ENCODE measurements around the gene VEGFD. TPM values are rescaled to one million over a fixed set of nuclear protein-coding genes. Genes with fewer than 3 reads are reported as not detected.

VEGFD gene
- total RNA-seq, 1 experiment from 2014 or later, result 0.36 TPM

DNA sequence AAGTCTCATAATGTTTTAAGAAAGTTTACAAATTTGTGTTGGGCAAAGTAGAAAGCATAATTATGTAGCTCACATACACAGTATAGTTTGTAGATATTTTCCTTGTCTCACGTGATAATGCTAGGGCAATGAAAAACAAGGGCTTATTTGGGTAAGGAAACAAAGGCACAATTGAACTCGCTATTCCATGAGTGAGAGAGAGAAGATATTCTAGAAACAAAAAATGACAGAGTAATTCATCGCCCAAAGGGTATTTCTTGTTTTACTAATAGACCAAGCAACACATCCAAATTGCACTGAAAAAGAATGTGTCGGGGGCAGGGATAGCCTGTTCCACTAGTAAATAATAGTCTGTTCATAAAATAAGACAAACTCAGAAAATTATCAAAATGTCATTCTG is 65.1 kb downstream of the VEGFD start:
- Mint-ChIP-seq H3K36me3 (ENCODE audit: insufficient read depth, unreplicated experiment) (no peaks in the 10 kb centered on the region), H3K27me3 (ENCODE audit: insufficient read depth, unreplicated experiment) (no peaks in the 10 kb centered on the region), H3K9me3 (ENCODE audit: unreplicated experiment) (no peaks in the 10 kb centered on the region), H3K4me3 (ENCODE audit: unreplicated experiment) (no peak overlapping the region), H3K4me1 (ENCODE audit: low read depth, unreplicated experiment) (no peaks in the 10 kb centered on the region), H3K27ac (ENCODE audit: unreplicated experiment) (no peak overlapping the region)
- ChIA-PET CTCF (no interaction called here), POLR2A (no interaction called here)
- Histone ChIP-seq H3K4me3 (ENCODE audit: low read depth, low read length) (no peak overlapping the region), H3K27me3 (replicated peaks; ENCODE audit: control insufficient read depth, insufficient read depth, low read length) (no peaks in the 10 kb centered on the region), H3K36me3 (ENCODE audit: control insufficient read depth, insufficient read depth, low read length) (no peaks in the 10 kb centered on the region), H3K4me1 (no peaks in the 10 kb centered on the region), H3K9me3 (no peaks in the 10 kb centered on the region)
- intact Hi-C loops (cut with micrococcal nuclease; ENCODE audit: unreplicated experiment), result no loop called here
- TF ChIP-seq, protein P1, sequence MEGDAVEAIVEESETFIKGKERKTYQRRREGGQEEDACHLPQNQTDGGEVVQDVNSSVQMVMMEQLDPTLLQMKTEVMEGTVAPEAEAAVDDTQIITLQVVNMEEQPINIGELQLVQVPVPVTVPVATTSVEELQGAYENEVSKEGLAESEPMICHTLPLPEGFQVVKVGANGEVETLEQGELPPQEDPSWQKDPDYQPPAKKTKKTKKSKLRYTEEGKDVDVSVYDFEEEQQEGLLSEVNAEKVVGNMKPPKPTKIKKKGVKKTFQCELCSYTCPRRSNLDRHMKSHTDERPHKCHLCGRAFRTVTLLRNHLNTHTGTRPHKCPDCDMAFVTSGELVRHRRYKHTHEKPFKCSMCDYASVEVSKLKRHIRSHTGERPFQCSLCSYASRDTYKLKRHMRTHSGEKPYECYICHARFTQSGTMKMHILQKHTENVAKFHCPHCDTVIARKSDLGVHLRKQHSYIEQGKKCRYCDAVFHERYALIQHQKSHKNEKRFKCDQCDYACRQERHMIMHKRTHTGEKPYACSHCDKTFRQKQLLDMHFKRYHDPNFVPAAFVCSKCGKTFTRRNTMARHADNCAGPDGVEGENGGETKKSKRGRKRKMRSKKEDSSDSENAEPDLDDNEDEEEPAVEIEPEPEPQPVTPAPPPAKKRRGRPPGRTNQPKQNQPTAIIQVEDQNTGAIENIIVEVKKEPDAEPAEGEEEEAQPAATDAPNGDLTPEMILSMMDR (IDR thresholded peaks at IDR 0.05; ENCODE audit: insufficient read depth in 1 of 2, low read depth in 1 of 2, low read length in 1 of 2, severe bottlenecking in 1 of 2, unreplicated experiment in 1 of 2), result no peak
- BruUV-seq (replicated peaks), result no TSS peak
- DNase-seq, result no peak

DNA sequence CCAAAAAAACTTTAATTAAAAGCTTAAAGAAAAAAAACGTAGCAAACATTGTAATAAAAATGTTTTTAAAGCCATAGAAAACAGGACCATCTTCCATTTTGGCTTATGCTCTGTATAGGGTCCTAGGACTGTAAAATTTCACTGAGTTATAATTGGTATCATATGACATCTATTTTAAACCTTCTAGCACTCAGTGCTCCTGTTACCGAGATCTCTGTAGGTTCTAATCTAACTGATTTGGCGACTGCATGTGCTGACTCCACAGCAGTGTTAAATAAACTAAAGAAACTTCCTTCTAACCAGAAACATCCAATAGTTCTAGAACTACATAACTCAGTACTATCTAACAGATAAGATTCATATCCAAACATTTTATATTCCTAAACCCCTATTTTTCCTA is 68.7 kb downstream of the VEGFD start, which contains the start of gene ASB11:
Gene ASB11, minus strand, starts transcription at position 132 of the 400 bp plus-strand sequence. Its CDS starts 35 bp downstream, at position 97.
- intact Hi-C loops (cut with micrococcal nuclease; ENCODE audit: unreplicated experiment), result no loop called here
- H3K9me3 Mint-ChIP-seq (ENCODE audit: unreplicated experiment), result no peaks in the 10 kb centered on the region
- H3K27me3 Mint-ChIP-seq (ENCODE audit: insufficient read depth, unreplicated experiment), result no peaks in the 10 kb centered on the region
- H3K4me3 ChIP-seq (ENCODE audit: low read depth, low read length), result no peak within 1 kb of the TSS
- CTCF ChIA-PET, result no interaction called here
- H3K4me3 Mint-ChIP-seq (ENCODE audit: unreplicated experiment), result no peak within 1 kb of the TSS
- no peaks in the 10 kb centered on the region for H3K9me3 ChIP-seq
- BruUV-seq (replicated peaks), result no TSS peak
- H3K36me3 ChIP-seq (ENCODE audit: control insufficient read depth, insufficient read depth, low read length), result no peaks in the 10 kb centered on the region
- no peaks in the 10 kb centered on the region for H3K36me3 Mint-ChIP-seq (ENCODE audit: insufficient read depth, unreplicated experiment)
- DNase-seq, result no peak
- POLR2A ChIA-PET, result no interaction called here
- no peaks in the 10 kb centered on the region for H3K4me1 ChIP-seq
- H3K27ac Mint-ChIP-seq (ENCODE audit: unreplicated experiment), result no peak within 1 kb of the TSS
- TF ChIP-seq, protein P1 (IDR thresholded peaks at IDR 0.05; ENCODE audit: insufficient read depth in 1 of 2, low read depth in 1 of 2, low read length in 1 of 2, severe bottlenecking in 1 of 2, unreplicated experiment in 1 of 2), result no peak
- H3K27me3 ChIP-seq (replicated peaks; ENCODE audit: control insufficient read depth, insufficient read depth, low read length), result no peaks in the 10 kb centered on the region
- H3K4me1 Mint-ChIP-seq (ENCODE audit: low read depth, unreplicated experiment), result no peaks in the 10 kb centered on the region

DNA sequence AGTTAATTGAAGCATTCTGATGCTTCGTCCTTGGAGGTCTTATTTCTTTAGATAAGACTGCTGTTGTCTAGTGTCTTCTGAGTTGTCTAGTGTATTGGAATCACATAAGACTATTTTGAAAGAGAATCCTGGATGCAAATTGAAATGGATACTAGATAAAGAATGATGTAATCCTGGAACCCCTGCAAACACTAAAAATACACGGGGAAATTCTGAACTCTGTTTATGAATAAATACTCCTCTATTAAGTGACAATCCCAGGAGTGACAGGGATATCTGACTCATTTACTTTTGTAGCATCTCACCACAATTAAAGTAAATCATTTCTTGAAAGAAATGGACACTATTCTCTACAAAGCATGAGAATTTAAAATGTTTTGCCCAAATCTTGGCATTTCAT is 69.7 kb downstream of the VEGFD start:
- no peaks in the 10 kb centered on the region for H3K36me3 Mint-ChIP-seq (ENCODE audit: insufficient read depth, unreplicated experiment)
- Histone ChIP-seq H3K9me3 (no peaks in the 10 kb centered on the region), H3K4me3 (ENCODE audit: low read depth, low read length) (no peak overlapping the region), H3K27me3 (replicated peaks; ENCODE audit: control insufficient read depth, insufficient read depth, low read length) (no peaks in the 10 kb centered on the region), H3K4me1 (no peaks in the 10 kb centered on the region), H3K36me3 (ENCODE audit: control insufficient read depth, insufficient read depth, low read length) (no peaks in the 10 kb centered on the region)
- no peaks in the 10 kb centered on the region for H3K27me3 Mint-ChIP-seq (ENCODE audit: insufficient read depth, unreplicated experiment)
- intact Hi-C loops (cut with micrococcal nuclease; ENCODE audit: unreplicated experiment), result no loop called here
- no peak overlapping the region for H3K4me3 Mint-ChIP-seq (ENCODE audit: unreplicated experiment)
- DNase-seq, result no peak
- no peak overlapping the region for H3K27ac Mint-ChIP-seq (ENCODE audit: unreplicated experiment)
- H3K4me1 Mint-ChIP-seq (ENCODE audit: low read depth, unreplicated experiment), result no peaks in the 10 kb centered on the region
- CTCF ChIA-PET, result no interaction called here
- TF ChIP-seq, protein P1 (IDR thresholded peaks at IDR 0.05; ENCODE audit: insufficient read depth in 1 of 2, low read depth in 1 of 2, low read length in 1 of 2, severe bottlenecking in 1 of 2, unreplicated experiment in 1 of 2), result no peak
- BruUV-seq (replicated peaks), result no TSS peak
- POLR2A ChIA-PET, result no interaction called here
- H3K9me3 Mint-ChIP-seq (ENCODE audit: unreplicated experiment), result no peaks in the 10 kb centered on the region

Measured in Caco-2 (cell line).